NB4 (cell line): ENCODE data around the gene CGB3.

ENCODE experiments used
- MYC ChIP-seq: IDR thresholded peaks from 2 replicates; pipeline ENCODE4 v1.6.1; 2011; ENCODE audit warnings: low read depth, low read length
- POLR2A ChIP-seq: IDR thresholded peaks from 2 replicates; pipeline ENCODE4 v1.6.1; 2011; ENCODE audit warnings: mild to moderate bottlenecking; ENCODE audit not compliant: insufficient read length; ENCODE audit errors: extremely low read depth
- TF ChIP-seq, protein P1 (sequence below): IDR thresholded peaks from one replicate; pipeline ENCODE4 v1.5.1; 2012; ENCODE audit warnings: low read depth, low read length
- TF ChIP-seq, protein P2 (sequence below): IDR thresholded peaks from 2 replicates; pipeline ENCODE4 v1.6.1; 2011; ENCODE audit warnings: low read depth, low read length

- TF ChIP-seq, protein P1, sequence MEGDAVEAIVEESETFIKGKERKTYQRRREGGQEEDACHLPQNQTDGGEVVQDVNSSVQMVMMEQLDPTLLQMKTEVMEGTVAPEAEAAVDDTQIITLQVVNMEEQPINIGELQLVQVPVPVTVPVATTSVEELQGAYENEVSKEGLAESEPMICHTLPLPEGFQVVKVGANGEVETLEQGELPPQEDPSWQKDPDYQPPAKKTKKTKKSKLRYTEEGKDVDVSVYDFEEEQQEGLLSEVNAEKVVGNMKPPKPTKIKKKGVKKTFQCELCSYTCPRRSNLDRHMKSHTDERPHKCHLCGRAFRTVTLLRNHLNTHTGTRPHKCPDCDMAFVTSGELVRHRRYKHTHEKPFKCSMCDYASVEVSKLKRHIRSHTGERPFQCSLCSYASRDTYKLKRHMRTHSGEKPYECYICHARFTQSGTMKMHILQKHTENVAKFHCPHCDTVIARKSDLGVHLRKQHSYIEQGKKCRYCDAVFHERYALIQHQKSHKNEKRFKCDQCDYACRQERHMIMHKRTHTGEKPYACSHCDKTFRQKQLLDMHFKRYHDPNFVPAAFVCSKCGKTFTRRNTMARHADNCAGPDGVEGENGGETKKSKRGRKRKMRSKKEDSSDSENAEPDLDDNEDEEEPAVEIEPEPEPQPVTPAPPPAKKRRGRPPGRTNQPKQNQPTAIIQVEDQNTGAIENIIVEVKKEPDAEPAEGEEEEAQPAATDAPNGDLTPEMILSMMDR, result no peak
- TF ChIP-seq POLR2A (no peak), MYC (no peak)
- TF ChIP-seq, protein P2, sequence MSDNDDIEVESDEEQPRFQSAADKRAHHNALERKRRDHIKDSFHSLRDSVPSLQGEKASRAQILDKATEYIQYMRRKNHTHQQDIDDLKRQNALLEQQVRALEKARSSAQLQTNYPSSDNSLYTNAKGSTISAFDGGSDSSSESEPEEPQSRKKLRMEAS, result no peak
Measured at GRCh38 chr19:49067554-49067953, 43.4 kb upstream of the CGB3 start.
